K562 (cell line): ENCODE results near the gene PON3. TPM values are rescaled to one million over a fixed set of nuclear protein-coding genes. Genes with fewer than 3 reads are reported as not detected.

Source experiments
- BHLHE40 ChIP-seq: IDR thresholded peaks from 2 replicates; pipeline ENCODE4 v1.6.1; 2011; ENCODE audit warnings: low read length, improper control_type of control experiment
- CCAR2 ChIP-seq: fragments of 200-400 bp; formaldehyde crosslinking; IDR thresholded peaks from 2 replicates; pipeline ENCODE4 v1.6.1; 2017; ENCODE audit warnings: mild to moderate bottlenecking, low read depth, low read length
- EP300 ChIP-seq: IDR thresholded peaks from 2 replicates; pipeline ENCODE4 v1.6.1; 2012; ENCODE audit warnings: low read length, improper control_type of control experiment
- GATAD2B ChIP-seq: fragments of 450-650 bp; IDR thresholded peaks from 2 replicates; pipeline ENCODE4 v1.6.1; 2017; ENCODE audit warnings: mild to moderate bottlenecking, borderline replicate concordance
- HDAC1 ChIP-seq, 2 experiments: fragments of 450-650 bp; IDR thresholded peaks; 2 replicates each; pipeline ENCODE4 v1.6.1; 2016 to 2017; ENCODE audit warnings: inconsistent platforms in 1 of 2, mild to moderate bottlenecking in 1 of 2, moderate library complexity in 1 of 2
- IRF2 ChIP-seq: sonication (generic); formaldehyde crosslinking; IDR thresholded peaks from 2 replicates; pipeline ENCODE4 v1.8.1; 2022; ENCODE audit warnings: mild to moderate bottlenecking, missing genetic modification reagents
- JUN ChIP-seq, 2 experiments: sonication (generic) in 1 of 2; formaldehyde crosslinking in 1 of 2; IDR thresholded peaks; 2 replicates each; pipeline versions ENCODE4 v1.6.1 to v1.8.0; 2012 to 2022; ENCODE audit warnings: borderline replicate concordance in 2 of 2, mild to moderate bottlenecking in 2 of 2, improper control_type of control experiment in 1 of 2, low read depth in 1 of 2, low read length in 1 of 2, missing genetic modification reagents in 1 of 2
- NBN ChIP-seq: fragments of 450-650 bp; IDR thresholded peaks from 2 replicates; pipeline ENCODE4 v1.6.1; 2016; ENCODE audit warnings: low read depth, mild to moderate bottlenecking
- PRPF4 ChIP-seq: fragments of 200-400 bp; formaldehyde crosslinking; IDR thresholded peaks from one replicate; pipeline ENCODE4 v1.6.1; 2017; ENCODE audit warnings: low read length, low read depth, mild to moderate bottlenecking; ENCODE audit not compliant: insufficient read depth, poor library complexity, severe bottlenecking
- PTTG1 ChIP-seq: fragments of 450-650 bp; IDR thresholded peaks from 2 replicates; pipeline ENCODE4 v1.6.1; 2016; ENCODE audit warnings: low read depth, mild to moderate bottlenecking, missing genetic modification characterization, missing compliant biosample characterization
- RB1 ChIP-seq: fragments of 450-650 bp; IDR thresholded peaks from 2 replicates; pipeline ENCODE4 v1.6.1; 2017; ENCODE audit warnings: low read depth, mild to moderate bottlenecking
- SIRT6 ChIP-seq: IDR thresholded peaks from one replicate; pipeline ENCODE4 v1.6.1; 2012; ENCODE audit warnings: low read depth, mild to moderate bottlenecking, control low read depth, inconsistent platforms, low read length, moderate library complexity
- TCFL5 ChIP-seq: fragments of 250-450 bp; sonication (Bioruptor Pico); conservative IDR thresholded peaks from 2 replicates; pipeline ENCODE4 v1.6.1; 2021; ENCODE audit warnings: mild to moderate bottlenecking, moderate library complexity, matching md5 sums
- ZFX ChIP-seq: sonication (generic); formaldehyde crosslinking; IDR thresholded peaks from 2 replicates; pipeline ENCODE4 v1.8.0; 2022; ENCODE audit warnings: mild to moderate bottlenecking, missing genetic modification reagents, moderate library complexity
- ZKSCAN3 ChIP-seq: fragments of 250-450 bp; sonication (Bioruptor Pico); IDR thresholded peaks from 2 replicates; pipeline ENCODE4 v1.4.0; 2020
- ZNF23 ChIP-seq: fragments of 250-450 bp; sonication (Bioruptor Pico); IDR thresholded peaks from 2 replicates; pipeline ENCODE4 v1.4.0; 2020; ENCODE audit warnings: mild to moderate bottlenecking
- ZNF444 ChIP-seq: fragments of 250-450 bp; sonication (Bioruptor Pico); IDR thresholded peaks from 2 replicates; pipeline ENCODE4 v1.4.0; 2020; ENCODE audit warnings: mild to moderate bottlenecking, moderate library complexity
- ZNF699 ChIP-seq: fragments of 250-450 bp; sonication (Bioruptor Pico); IDR thresholded peaks from 2 replicates; pipeline ENCODE4 v1.8.0; 2021; ENCODE audit warnings: mild to moderate bottlenecking, moderate library complexity; ENCODE audit not compliant: insufficient replicate concordance
- polyA plus RNA-seq, 8 experiments: library from polyadenylated mRNA; depleted of rRNA in 4 of 8; stranded (reverse) in 5 of 8; unstranded in 3 of 8; fragments of >200 nt; fragmentation: Nextera tagmentation in 2 of 8; fragmentation: Illumina TruSeq in 1 of 8; extraction: Ambion mirVana in 2 of 8; extraction: Trizol in 1 of 8; gene quantifications; 2 replicates each; pipeline versions ENCODE4 v1.2.1 to v1.2.3, GENCODE V29; 2011 to 2014; ENCODE audit warnings: inconsistent platforms in 1 of 8, missing spikeins in 1 of 8
- total RNA-seq, 7 experiments: library from RNA; depleted of rRNA in 6 of 7; stranded (reverse); fragments of >200 nt in 6 of 7; fragmentation: Illumina TruSeq in 2 of 7; extraction: Trizol in 2 of 7; gene quantifications; 2 replicates each; pipeline versions ENCODE4 v1.2.1 to v1.2.3, GENCODE V29; 2011 to 2021; ENCODE audit warnings: low replicate concordance in 1 of 7
- TF ChIP-seq, protein P1 (sequence below): fragments of 250-450 bp; sonication (Bioruptor Pico); IDR thresholded peaks from 2 replicates; pipeline ENCODE4 v1.4.0; 2020; ENCODE audit warnings: mild to moderate bottlenecking, moderate library complexity, borderline replicate concordance
- TF ChIP-seq, protein P2 (sequence below): fragments of 250-450 bp; sonication (Bioruptor Pico); IDR thresholded peaks from 2 replicates; pipeline ENCODE4 v1.9.0; 2021; ENCODE audit warnings: mild to moderate bottlenecking, inconsistent platforms
- TF ChIP-seq, protein P3 (sequence below): fragments of 250-450 bp; sonication (Bioruptor Pico); IDR thresholded peaks from 2 replicates; pipeline ENCODE4 v1.4.0; 2020; ENCODE audit warnings: mild to moderate bottlenecking

The PON3 gene
- total and polyA plus RNA-seq, 9 of the 15 experiments (the other 6 are each of a cell fraction or from before 2014, with no cell fraction given) = 0.15 to 0.38 (median 0.18) TPM; not detected in 6

DNA sequence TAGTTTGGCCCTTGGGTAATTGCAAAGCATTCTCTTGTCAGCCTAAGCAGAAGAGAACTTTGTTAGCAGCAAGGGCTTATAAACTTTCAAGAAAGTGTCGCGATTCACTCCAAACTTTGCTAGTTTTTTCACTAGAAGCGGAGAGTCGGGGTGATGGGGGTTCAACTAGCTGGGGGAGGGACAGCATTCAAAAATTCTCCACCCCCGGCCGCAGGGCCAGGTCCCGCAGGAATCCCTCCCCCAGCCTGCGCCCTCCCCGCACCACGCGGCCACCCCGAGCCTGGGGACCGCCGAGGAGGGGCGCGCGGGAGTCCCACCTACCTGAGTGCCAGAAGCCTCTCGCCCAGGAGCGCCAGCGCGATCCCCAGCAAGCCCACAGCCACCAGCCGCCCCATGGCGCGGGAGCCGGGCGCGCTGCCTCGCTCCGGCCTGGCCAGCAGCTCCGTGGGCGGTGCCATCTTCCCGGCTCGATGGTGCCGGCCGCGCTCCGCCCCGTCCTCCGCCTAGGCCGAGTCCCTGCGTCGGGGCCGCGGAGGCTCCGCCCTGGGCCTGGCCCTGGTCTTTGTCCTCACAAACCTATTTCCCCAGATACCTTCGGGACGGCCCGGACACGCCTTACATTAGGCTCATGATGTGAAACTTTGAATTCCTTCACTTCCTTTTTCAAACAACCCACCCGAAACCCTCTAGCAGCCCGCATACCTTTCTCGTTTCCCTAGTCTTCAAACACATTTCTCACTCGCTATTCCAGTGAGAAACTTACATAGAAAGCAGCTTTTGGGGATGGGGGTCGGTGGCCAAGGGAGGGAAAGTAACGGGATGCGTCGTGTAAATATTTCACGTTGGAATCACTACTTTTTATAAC is 38.6 kb upstream of the PON3 start, which contains the start of gene PON2 (continued):
- TF ChIP-seq ZNF699 (CRISPR knock-in tag) (no peak), JUN (IDR thresholded peaks at IDR 0.05; ENCODE audit: borderline replicate concordance, low read depth, low read length) (no peak), JUN (CRISPR knock-in tag; IDR thresholded peaks at IDR 0.05; ENCODE audit: borderline replicate concordance) (no peak; the same call in 1 of the 2 replicates), HDAC1 (IDR thresholded peaks at IDR 0.05) (peak in 1 of 2 experiments; percentile 71; a peak in 1 of 4 replicates), EP300 (no peak), CCAR2 (no peak), ZNF23 (CRISPR knock-in tag) (no peak), PRPF4 (peak; percentile 23), ZNF444 (CRISPR knock-in tag) (no peak), PTTG1 (tag) (no peak), RB1 (peak; percentile 70), IRF2 (no peak), TCFL5 (CRISPR knock-in tag) (no peak), SIRT6 (no peak), ZFX (CRISPR knock-in tag) (peak; percentile 98), ZKSCAN3 (CRISPR knock-in tag) (no peak), BHLHE40 (no peak), GATAD2B (0 out of 2 replicates have a peak, but pooled peaks have one; percentile 65), NBN (0 out of 2 replicates have a peak, but pooled peaks have one; percentile 25)
- TF ChIP-seq, protein P1, sequence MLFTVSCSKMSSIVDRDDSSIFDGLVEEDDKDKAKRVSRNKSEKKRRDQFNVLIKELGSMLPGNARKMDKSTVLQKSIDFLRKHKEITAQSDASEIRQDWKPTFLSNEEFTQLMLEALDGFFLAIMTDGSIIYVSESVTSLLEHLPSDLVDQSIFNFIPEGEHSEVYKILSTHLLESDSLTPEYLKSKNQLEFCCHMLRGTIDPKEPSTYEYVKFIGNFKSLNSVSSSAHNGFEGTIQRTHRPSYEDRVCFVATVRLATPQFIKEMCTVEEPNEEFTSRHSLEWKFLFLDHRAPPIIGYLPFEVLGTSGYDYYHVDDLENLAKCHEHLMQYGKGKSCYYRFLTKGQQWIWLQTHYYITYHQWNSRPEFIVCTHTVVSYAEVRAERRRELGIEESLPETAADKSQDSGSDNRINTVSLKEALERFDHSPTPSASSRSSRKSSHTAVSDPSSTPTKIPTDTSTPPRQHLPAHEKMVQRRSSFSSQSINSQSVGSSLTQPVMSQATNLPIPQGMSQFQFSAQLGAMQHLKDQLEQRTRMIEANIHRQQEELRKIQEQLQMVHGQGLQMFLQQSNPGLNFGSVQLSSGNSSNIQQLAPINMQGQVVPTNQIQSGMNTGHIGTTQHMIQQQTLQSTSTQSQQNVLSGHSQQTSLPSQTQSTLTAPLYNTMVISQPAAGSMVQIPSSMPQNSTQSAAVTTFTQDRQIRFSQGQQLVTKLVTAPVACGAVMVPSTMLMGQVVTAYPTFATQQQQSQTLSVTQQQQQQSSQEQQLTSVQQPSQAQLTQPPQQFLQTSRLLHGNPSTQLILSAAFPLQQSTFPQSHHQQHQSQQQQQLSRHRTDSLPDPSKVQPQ = no peak
- TF ChIP-seq, protein P2, sequence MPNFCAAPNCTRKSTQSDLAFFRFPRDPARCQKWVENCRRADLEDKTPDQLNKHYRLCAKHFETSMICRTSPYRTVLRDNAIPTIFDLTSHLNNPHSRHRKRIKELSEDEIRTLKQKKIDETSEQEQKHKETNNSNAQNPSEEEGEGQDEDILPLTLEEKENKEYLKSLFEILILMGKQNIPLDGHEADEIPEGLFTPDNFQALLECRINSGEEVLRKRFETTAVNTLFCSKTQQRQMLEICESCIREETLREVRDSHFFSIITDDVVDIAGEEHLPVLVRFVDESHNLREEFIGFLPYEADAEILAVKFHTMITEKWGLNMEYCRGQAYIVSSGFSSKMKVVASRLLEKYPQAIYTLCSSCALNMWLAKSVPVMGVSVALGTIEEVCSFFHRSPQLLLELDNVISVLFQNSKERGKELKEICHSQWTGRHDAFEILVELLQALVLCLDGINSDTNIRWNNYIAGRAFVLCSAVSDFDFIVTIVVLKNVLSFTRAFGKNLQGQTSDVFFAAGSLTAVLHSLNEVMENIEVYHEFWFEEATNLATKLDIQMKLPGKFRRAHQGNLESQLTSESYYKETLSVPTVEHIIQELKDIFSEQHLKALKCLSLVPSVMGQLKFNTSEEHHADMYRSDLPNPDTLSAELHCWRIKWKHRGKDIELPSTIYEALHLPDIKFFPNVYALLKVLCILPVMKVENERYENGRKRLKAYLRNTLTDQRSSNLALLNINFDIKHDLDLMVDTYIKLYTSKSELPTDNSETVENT (CRISPR knock-in tag) = peak; percentile 85
- TF ChIP-seq, protein P3, sequence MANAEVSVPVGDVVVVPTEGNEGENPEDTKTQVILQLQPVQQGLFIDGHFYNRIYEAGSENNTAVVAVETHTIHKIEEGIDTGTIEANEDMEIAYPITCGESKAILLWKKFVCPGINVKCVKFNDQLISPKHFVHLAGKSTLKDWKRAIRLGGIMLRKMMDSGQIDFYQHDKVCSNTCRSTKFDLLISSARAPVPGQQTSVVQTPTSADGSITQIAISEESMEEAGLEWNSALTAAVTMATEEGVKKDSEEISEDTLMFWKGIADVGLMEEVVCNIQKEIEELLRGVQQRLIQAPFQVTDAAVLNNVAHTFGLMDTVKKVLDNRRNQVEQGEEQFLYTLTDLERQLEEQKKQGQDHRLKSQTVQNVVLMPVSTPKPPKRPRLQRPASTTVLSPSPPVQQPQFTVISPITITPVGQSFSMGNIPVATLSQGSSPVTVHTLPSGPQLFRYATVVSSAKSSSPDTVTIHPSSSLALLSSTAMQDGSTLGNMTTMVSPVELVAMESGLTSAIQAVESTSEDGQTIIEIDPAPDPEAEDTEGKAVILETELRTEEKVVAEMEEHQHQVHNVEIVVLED (CRISPR knock-in tag) = no peak
